ENCODE measurements around the gene APOL6.

- TF ChIP-seq CTCF (IDR thresholded peaks at IDR 0.05), result no peak
- TF ChIP-seq POLR2A (IDR thresholded peaks at IDR 0.05), result no peak
Observed at GRCh38 chr22:35614404-35614803, 33.8 kb upstream of the APOL6 start.

All from prostate gland (tissue), 2 donors.